ENCODE measurements around the gene SPAG7. TPM values are rescaled to one million over a fixed set of nuclear protein-coding genes. Genes with fewer than 3 reads are reported as not detected.

The SPAG7 gene
- total and polyA plus RNA-seq, 5 donors from 2014 or later: 52.5 to 130 (median 106) TPM

DNA sequence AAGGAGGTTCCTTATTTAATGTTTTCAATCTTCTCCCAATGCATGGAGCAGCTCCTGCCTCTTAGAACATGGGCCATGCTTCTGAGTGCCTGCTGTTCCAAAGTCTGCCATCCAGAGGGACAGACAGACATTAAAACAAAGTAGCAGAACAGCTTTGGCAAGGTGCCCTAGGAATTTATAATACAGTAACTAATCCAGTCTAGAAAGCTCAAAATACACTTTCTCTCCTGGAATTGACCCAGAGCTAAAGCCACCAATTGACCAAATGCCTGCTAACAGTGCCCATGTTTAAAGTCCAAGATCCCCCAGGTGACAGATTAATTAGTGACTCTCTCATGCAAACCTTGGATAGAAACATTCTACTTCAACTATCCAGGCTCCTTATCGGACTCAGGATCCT lies 53.6 kb downstream of the SPAG7 start:
- ATAC-seq (ENCODE audit: low read depth in 2 of 2) (no peak), DNase-seq (no peak)
- no peak overlapping the region for H3K4me3 ChIP-seq (ENCODE audit: low read depth, low read length)
- Mint-ChIP-seq H3K36me3 (no peaks in the 10 kb centered on the region), H3K27me3 (no peaks in the 10 kb centered on the region), H3K4me1 (peaks cover 0 to 4% (median 0%) of the 10 kb centered on the region in 4 donors), H3K27ac (no peak overlapping the region), H3K9me3 (no peaks in the 10 kb centered on the region), H3K4me3 (no peak overlapping the region)
- H3K27ac ChIP-seq (ENCODE audit: insufficient read depth, low read length, poor library complexity, severe bottlenecking): no peak overlapping the region
- peaks cover 4% of the 10 kb centered on the region for H3K4me1 ChIP-seq (ENCODE audit: control insufficient read depth, insufficient read depth, low read length, poor library complexity, severe bottlenecking)
- no peaks in the 10 kb centered on the region for H3K27me3 ChIP-seq (ENCODE audit: control insufficient read depth, insufficient read depth, low read length)
- no peaks in the 10 kb centered on the region for H3K36me3 ChIP-seq (ENCODE audit: control insufficient read depth, insufficient read depth, low read length)
- H3K9me3 ChIP-seq (ENCODE audit: control insufficient read depth in 2 of 2, low read length in 2 of 2): no peaks in the 10 kb centered on the region

Other genes with a start within 250 kb of the SPAG7 start
- gene MED11, start 236.4 kb downstream of the SPAG7 start, total RNA-seq: 9.3 TPM
- gene MED11, start 236.4 kb downstream of the SPAG7 start, polyA plus RNA-seq: 10 to 100 TPM; 40.0 to 46.8 (median 43.9) TPM
- gene ZMYND15, start 228.0 kb downstream of the SPAG7 start, total RNA-seq: 1.0 TPM
- gene ZMYND15, start 228.0 kb downstream of the SPAG7 start, polyA plus RNA-seq: not detected
- gene CXCL16, start 227.9 kb downstream of the SPAG7 start, total RNA-seq: 7.3 TPM
- under 1 TPM in 3 of 4 donors, not detected in 1; 0.41 to 0.79 (median 0.45) TPM for gene CXCL16, start 227.9 kb downstream of the SPAG7 start, polyA plus RNA-seq
- not detected for gene TM4SF5, start 195.9 kb downstream of the SPAG7 start, total RNA-seq
- not detected for gene TM4SF5, start 195.9 kb downstream of the SPAG7 start, polyA plus RNA-seq
- gene VMO1, start 181.5 kb downstream of the SPAG7 start, total RNA-seq: not detected
- gene VMO1, start 181.5 kb downstream of the SPAG7 start, polyA plus RNA-seq: under 1 TPM in 1 of 4 donors, not detected in 3; 0.71 TPM
- gene GLTPD2, start 178.9 kb downstream of the SPAG7 start, total RNA-seq: 0.39 TPM
- gene GLTPD2, start 178.9 kb downstream of the SPAG7 start, polyA plus RNA-seq: under 1 TPM in 1 of 4 donors, not detected in 3; 0.43 TPM
- 64.7 TPM for gene PSMB6, start 171.7 kb downstream of the SPAG7 start, total RNA-seq
- gene PSMB6, start 171.7 kb downstream of the SPAG7 start, polyA plus RNA-seq: 100 to 1,000 TPM; 281 to 354 (median 319) TPM
- gene PLD2, start 160.7 kb downstream of the SPAG7 start, total RNA-seq: 36.4 TPM
- gene PLD2, start 160.7 kb downstream of the SPAG7 start, polyA plus RNA-seq: 1 to 10 TPM; 1.6 to 4.7 (median 1.9) TPM
- gene MINK1, start 134.5 kb downstream of the SPAG7 start, total RNA-seq: 235 TPM
- 10 to 100 TPM in 3 of 4 donors, 1 to 10 TPM in 1; 9.4 to 13.4 (median 11.6) TPM for gene MINK1, start 134.5 kb downstream of the SPAG7 start, polyA plus RNA-seq
- 45.6 TPM for gene C17orf107, start 68.3 kb downstream of the SPAG7 start, total RNA-seq
- gene C17orf107, start 68.3 kb downstream of the SPAG7 start, polyA plus RNA-seq: 1 to 10 TPM; 1.1 to 1.5 (median 1.3) TPM
- gene CHRNE, start 64.7 kb downstream of the SPAG7 start, total RNA-seq: 3.8 TPM
- under 1 TPM in 2 of 4 donors, not detected in 2; 0.15 to 0.25 TPM for gene CHRNE, start 64.7 kb downstream of the SPAG7 start, polyA plus RNA-seq
- gene GP1BA, start 35.5 kb downstream of the SPAG7 start, total RNA-seq: 1.9 TPM
- gene GP1BA, start 35.5 kb downstream of the SPAG7 start, polyA plus RNA-seq: under 1 TPM in 2 of 4 donors, not detected in 2; 0.07 to 0.22 TPM
- gene SLC25A11, start 27.8 kb downstream of the SPAG7 start, total RNA-seq: 22.6 TPM
- gene SLC25A11, start 27.8 kb downstream of the SPAG7 start, polyA plus RNA-seq: 10 to 100 TPM; 69.3 to 78.4 (median 74.4) TPM
- 105 TPM for gene RNF167, start 27.5 kb downstream of the SPAG7 start, total RNA-seq
- 10 to 100 TPM; 31.5 to 58.2 (median 45.9) TPM for gene RNF167, start 27.5 kb downstream of the SPAG7 start, polyA plus RNA-seq
- 865 TPM for gene PFN1, start 19.3 kb downstream of the SPAG7 start, total RNA-seq
- 1,000 to 10,000 TPM; 2,018 to 2,804 (median 2,386) TPM for gene PFN1, start 19.3 kb downstream of the SPAG7 start, polyA plus RNA-seq
- 11.7 TPM for gene ENO3, start 16.7 kb downstream of the SPAG7 start, total RNA-seq
- gene ENO3, start 16.7 kb downstream of the SPAG7 start, polyA plus RNA-seq: 1 to 10 TPM in 1 of 4 donors, under 1 TPM in 3; 0.29 to 1.6 (median 0.41) TPM
- gene CAMTA2, start 19.9 kb upstream of the SPAG7 start, total RNA-seq: 69.8 TPM
- gene CAMTA2, start 19.9 kb upstream of the SPAG7 start, polyA plus RNA-seq: 1 to 10 TPM; 4.7 to 7.9 (median 6.0) TPM
- gene INCA1, start 29.7 kb upstream of the SPAG7 start, total RNA-seq: not detected
- under 1 TPM in 1 of 4 donors, not detected in 3; 0.99 TPM for gene INCA1, start 29.7 kb upstream of the SPAG7 start, polyA plus RNA-seq
- 22.9 TPM for gene KIF1C, start 30.1 kb upstream of the SPAG7 start, total RNA-seq
- 1 to 10 TPM; 2.6 to 4.6 (median 3.8) TPM for gene KIF1C, start 30.1 kb upstream of the SPAG7 start, polyA plus RNA-seq
- 0.22 TPM for gene SLC52A1, start 67.6 kb upstream of the SPAG7 start, total RNA-seq
- under 1 TPM in 2 of 4 donors, not detected in 2; 0.27 to 0.41 TPM for gene SLC52A1, start 67.6 kb upstream of the SPAG7 start, polyA plus RNA-seq
- gene ZFP3, start 110.7 kb upstream of the SPAG7 start, total RNA-seq: 2.5 TPM
- gene ZFP3, start 110.7 kb upstream of the SPAG7 start, polyA plus RNA-seq: 1 to 10 TPM in 2 of 4 donors, under 1 TPM in 2; 0.32 to 2.0 (median 1.3) TPM
- 8.0 TPM for gene ZNF232, start 144.1 kb upstream of the SPAG7 start, total RNA-seq
- 10 to 100 TPM in 2 of 4 donors, 1 to 10 TPM in 2; 4.6 to 12.3 (median 9.0) TPM for gene ZNF232, start 144.1 kb upstream of the SPAG7 start, polyA plus RNA-seq
- gene USP6, start 148.2 kb upstream of the SPAG7 start, total RNA-seq: not detected
- under 1 TPM in 3 of 4 donors, not detected in 1; 0.02 to 0.10 (median 0.06) TPM for gene USP6, start 148.2 kb upstream of the SPAG7 start, polyA plus RNA-seq
- 3.1 TPM for gene ZNF594, start 224.1 kb upstream of the SPAG7 start, total RNA-seq
- 1 to 10 TPM in 3 of 4 donors, under 1 TPM in 1; 0.86 to 2.4 (median 1.8) TPM for gene ZNF594, start 224.1 kb upstream of the SPAG7 start, polyA plus RNA-seq